Prostate gland (tissue), 2 donors: ENCODE results near the gene AMBP. TPM values are rescaled to one million over a fixed set of nuclear protein-coding genes. Genes with fewer than 3 reads are reported as not detected.
"Not testable (repeated sequence)": the region's sequence is repeated elsewhere in the genome, so short reads cannot be mapped to it uniquely, and the experiment has no call there.

Source experiments
- DNase-seq: peaks from one replicate; pipeline ENCODE4 v3.0.0-alpha.2; 2019; ENCODE audit warnings: low spot score
- H3K27ac ChIP-seq, 2 donors: fragments of 200-600 bp; sonication (generic); 2 replicates each; pipeline ENCODE4 v1.5.1; 2017 to 2019
- H3K27me3 ChIP-seq: fragments of 200-600 bp; sonication (generic); replicated peaks from 2 replicates; pipeline ENCODE4 v1.5.1; 2019; ENCODE audit not compliant: insufficient read depth
- H3K36me3 ChIP-seq, 2 donors: fragments of 200-600 bp; sonication (generic); 1 replicate in 1 of 2; 2 replicates in 1 of 2; pipeline versions ENCODE4 v1.5.1 to v1.8.1; 2017 to 2019
- H3K4me1 ChIP-seq: fragments of 200-600 bp; sonication (generic); replicated peaks from 2 replicates; pipeline ENCODE4 v1.5.1; 2019
- H3K4me3 ChIP-seq, 2 donors: fragments of 200-600 bp; sonication (generic); 2 replicates each; pipeline ENCODE4 v1.5.1; 2017 to 2019
- H3K9me3 ChIP-seq: fragments of 200-600 bp; sonication (generic); 2 replicates; pipeline ENCODE4 v1.5.1; 2017
- POLR2A ChIP-seq: fragments of 450-650 bp; IDR thresholded peaks from one replicate; pipeline ENCODE4 v1.6.1; 2016; ENCODE audit warnings: antibody characterized with exemption, mild to moderate bottlenecking
- POLR2AphosphoS5 ChIP-seq: sonication (generic); formaldehyde crosslinking; IDR thresholded peaks from one replicate; pipeline ENCODE4 v1.6.1; 2017; ENCODE audit warnings: antibody characterized with exemption
- WGBS: methylation state at CpG from one replicate; pipeline ENCODE4 v1.1.5; 2018; 5-methylcytosine and 5-hydroxymethylcytosine counted together
- intact Hi-C: fragments of 100-400 bp; cut with DNase I; formaldehyde crosslinking; loops from one replicate; pipeline ENCODE4 v1.14.2; 2022
- total RNA-seq, 2 donors: library from RNA; depleted of rRNA; stranded (reverse); fragments of >200 nt; gene quantifications; one replicate each; pipeline ENCODE4 v1.1.0, GENCODE V29; 2016
- TF ChIP-seq, protein P1 (sequence below), 4 experiments: fragments of 200-600 bp in 2 of 4; fragments of 450-650 bp in 2 of 4; sonication (generic) in 2 of 4; IDR thresholded peaks; 1 replicate in 3 of 4; 2 replicates in 1 of 4; pipeline ENCODE4 v1.5.1; 2016 to 2019; ENCODE audit warnings: antibody characterized with exemption in 4 of 4, mild to moderate bottlenecking in 2 of 4, moderate library complexity in 2 of 4

Gene AMBP
- total RNA-seq, 2 donors from 2014 or later = 0.23 to 1.5 TPM

DNA sequence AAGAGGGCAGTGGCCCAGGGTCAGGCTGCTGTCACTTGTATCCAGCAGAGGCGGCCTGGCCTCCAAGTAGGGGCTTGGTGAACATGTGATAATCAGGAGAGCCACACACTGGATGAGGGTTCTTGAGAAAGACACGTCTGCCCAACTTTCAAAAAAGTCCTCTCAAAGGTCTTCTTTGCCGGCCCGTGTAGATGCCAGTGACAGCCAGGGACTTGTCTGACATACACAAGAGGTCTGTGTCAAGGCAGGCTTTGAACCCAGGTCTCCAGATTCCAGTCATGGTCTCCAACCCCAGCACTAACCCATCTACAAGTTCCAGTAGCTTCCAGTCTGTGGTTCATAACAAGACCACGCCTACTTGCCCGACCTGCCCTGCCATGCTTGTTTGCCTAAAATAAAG, 7.9 kb upstream of the AMBP start:
- Histone ChIP-seq H3K4me3 (no peak overlapping the region), H3K36me3 (no peaks in the 10 kb centered on the region), H3K4me1 (no peaks in the 10 kb centered on the region), H3K9me3 (no peaks in the 10 kb centered on the region), H3K27me3 (no peaks in the 10 kb centered on the region), H3K27ac (no peak overlapping the region)
- TF ChIP-seq, protein P1, sequence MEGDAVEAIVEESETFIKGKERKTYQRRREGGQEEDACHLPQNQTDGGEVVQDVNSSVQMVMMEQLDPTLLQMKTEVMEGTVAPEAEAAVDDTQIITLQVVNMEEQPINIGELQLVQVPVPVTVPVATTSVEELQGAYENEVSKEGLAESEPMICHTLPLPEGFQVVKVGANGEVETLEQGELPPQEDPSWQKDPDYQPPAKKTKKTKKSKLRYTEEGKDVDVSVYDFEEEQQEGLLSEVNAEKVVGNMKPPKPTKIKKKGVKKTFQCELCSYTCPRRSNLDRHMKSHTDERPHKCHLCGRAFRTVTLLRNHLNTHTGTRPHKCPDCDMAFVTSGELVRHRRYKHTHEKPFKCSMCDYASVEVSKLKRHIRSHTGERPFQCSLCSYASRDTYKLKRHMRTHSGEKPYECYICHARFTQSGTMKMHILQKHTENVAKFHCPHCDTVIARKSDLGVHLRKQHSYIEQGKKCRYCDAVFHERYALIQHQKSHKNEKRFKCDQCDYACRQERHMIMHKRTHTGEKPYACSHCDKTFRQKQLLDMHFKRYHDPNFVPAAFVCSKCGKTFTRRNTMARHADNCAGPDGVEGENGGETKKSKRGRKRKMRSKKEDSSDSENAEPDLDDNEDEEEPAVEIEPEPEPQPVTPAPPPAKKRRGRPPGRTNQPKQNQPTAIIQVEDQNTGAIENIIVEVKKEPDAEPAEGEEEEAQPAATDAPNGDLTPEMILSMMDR (IDR thresholded peaks at IDR 0.05) = no peak
- no peak for TF ChIP-seq POLR2AphosphoS5
- no peak for TF ChIP-seq POLR2A
- intact Hi-C loops = no loop called here
- 83% methylated on average over 6 of the region's 6 CpGs for WGBS
- DNase-seq = no peak

DNA sequence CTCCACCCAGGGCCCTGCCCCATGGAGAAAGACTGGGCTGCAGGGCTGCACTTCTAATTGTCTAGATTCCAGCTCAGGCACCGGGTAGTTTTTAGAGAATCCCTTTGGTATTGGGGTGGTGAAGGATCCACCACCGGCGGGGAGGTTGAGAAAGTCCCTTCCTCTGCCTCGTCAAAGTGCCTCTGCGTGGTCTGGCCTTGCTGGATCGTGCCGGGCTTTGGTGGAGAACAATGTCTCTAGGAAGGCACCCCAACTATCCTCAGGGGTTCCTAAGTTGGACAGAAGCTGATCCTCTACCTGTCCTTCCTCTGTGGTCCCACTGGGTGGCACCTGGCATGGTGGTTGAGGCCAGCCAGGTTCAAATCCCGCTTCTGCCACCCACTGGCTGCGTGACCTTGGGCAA, 7.3 kb upstream of the AMBP start:
- 92% methylated on average over 9 of the region's 9 CpGs for WGBS

DNA sequence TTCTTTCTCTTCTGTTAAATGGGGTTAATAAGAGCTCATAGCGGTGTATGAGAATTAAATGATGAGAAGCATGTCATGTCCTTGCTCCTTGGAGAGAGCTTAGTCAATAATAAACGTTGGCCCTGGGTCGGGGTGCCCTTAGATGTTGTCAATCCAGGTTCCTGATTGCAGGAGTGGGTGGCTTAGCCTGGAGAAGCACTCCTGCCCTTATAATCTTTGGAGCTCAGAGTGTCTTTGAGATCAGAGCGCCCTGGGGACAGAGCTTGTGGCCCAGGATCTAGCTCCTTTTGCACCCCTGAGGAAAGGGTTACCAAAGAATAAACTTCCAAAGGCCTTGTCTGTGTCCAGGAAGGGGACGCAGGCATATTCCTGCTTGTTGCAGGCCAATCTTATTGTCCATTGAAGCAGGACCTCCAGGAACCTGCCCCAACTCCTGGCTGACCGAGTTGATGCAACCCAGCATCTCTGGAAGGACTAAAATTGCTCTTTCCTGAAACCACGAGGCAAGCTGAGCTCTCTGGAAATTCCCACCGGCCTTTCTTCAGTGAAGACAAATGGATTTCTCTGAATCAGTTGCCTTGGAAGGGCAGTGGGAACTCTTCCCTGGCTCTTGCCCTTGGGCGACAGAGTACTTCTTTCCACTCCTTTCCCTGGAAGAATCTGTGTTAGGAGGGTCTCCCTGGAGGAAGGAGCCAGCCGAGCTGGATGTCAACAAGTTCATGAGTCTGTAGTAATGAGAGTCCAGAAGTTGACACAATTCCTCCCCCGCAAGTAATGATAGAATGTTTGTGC, 6.4 kb upstream of the AMBP start:
- intact Hi-C loops = loop anchor here (5.0 kb wide), 1 partner anchor 73 kb away; the partner anchor contains the start of gene COL27A1
- WGBS = 79% methylated on average over 11 of the region's 11 CpGs

More for the DNA sequence above, 7.3 kb upstream of the AMBP start:
- no peak overlapping the region for H3K27ac ChIP-seq
- no peaks in the 10 kb centered on the region for H3K36me3 ChIP-seq
- TF ChIP-seq POLR2A (no peak), POLR2AphosphoS5 (no peak)
- TF ChIP-seq, protein P1 (IDR thresholded peaks at IDR 0.05) = no peak
- no peak overlapping the region for H3K4me3 ChIP-seq
- no peak for DNase-seq
- H3K9me3 ChIP-seq = no peaks in the 10 kb centered on the region
- no peaks in the 10 kb centered on the region for H3K27me3 ChIP-seq
- intact Hi-C loops = no loop called here
- no peaks in the 10 kb centered on the region for H3K4me1 ChIP-seq

DNA sequence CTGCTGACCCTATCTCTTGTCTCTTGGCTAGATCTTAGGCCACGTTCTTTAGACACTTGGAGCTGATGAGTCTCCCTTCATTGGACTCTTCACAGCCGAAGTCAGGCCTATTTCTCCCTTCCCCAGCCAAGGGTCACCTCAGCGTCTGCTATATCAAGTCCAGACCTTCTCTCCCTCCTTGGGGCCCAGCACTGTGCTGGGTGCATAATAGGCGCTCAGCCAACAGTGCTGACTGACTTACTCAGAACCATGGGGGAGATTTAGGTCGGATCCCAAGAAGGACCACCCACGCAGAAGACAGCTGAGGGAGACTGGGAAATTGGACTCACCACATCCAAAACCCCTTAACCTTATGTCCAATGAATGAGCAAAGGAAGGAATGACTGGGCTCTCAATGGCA, 5.6 kb upstream of the AMBP start:
- Histone ChIP-seq H3K4me3 (no peak overlapping the region), H3K36me3 (no peaks in the 10 kb centered on the region), H3K27ac (no peak overlapping the region), H3K4me1 (no peaks in the 10 kb centered on the region), H3K9me3 (no peaks in the 10 kb centered on the region), H3K27me3 (no peaks in the 10 kb centered on the region)
- intact Hi-C loops = loop anchor here (2.0 to 5.0 kb wide), 2 partner anchors 74 to 207 kb away; partner anchors contain the start of gene COL27A1
- TF ChIP-seq, protein P1 (IDR thresholded peaks at IDR 0.05) = no peak
- no peak for DNase-seq
- 91% methylated on average over 6 of the region's 6 CpGs for WGBS

More for the DNA sequence above, 6.4 kb upstream of the AMBP start:
- Histone ChIP-seq H3K4me3 (no peak overlapping the region), H3K36me3 (no peaks in the 10 kb centered on the region), H3K27me3 (no peaks in the 10 kb centered on the region), H3K9me3 (no peaks in the 10 kb centered on the region), H3K4me1 (no peaks in the 10 kb centered on the region), H3K27ac (no peak overlapping the region)
- TF ChIP-seq POLR2A (no peak), POLR2AphosphoS5 (no peak)
- TF ChIP-seq, protein P1 (IDR thresholded peaks at IDR 0.05) = no peak
- DNase-seq = no peak

DNA sequence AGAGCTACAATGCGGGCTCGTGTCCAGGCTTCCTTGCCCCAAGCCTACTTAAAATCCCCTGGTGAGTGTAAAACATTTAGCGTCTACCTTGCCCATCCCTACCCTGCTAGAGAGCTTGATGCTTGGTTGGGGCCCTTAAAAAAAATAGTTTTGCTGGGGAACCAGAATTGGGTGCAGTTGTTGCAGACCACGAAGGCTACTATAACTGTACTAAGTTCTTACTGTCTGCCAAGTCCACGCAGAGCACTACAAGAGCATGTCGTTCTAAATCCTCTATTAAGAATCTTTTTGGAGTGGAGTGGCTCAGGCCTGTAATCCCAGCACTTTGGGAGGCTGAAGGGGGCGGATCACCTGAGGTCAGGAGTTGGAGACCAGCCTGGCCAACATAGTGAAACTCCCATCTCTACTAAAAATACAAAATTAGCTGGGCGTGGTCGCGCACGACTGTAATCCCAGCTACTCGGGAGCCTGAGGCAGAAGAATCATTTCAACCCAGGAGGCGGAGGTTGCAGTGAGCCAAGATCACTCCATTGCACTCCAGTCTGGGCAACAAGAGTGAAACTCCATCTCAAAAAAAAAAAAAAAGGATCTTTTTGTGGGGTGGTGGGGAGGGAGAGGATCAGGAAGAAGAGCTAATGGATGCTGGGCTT, 4.8 kb upstream of the AMBP start:
- not testable (repeated sequence) for H3K4me3 ChIP-seq, H3K27ac ChIP-seq, H3K27me3 ChIP-seq, DNase-seq, H3K4me1 ChIP-seq, H3K9me3 ChIP-seq, H3K36me3 ChIP-seq
- intact Hi-C loops = loop anchor here (2.0 to 5.0 kb wide), 2 partner anchors 74 to 208 kb away; partner anchors contain the start of gene COL27A1
- 42% methylated on average over 13 of the region's 13 CpGs for WGBS
